DMS 273 (cell line): Measurements from ENCODE around the gene NLGN2.

Experiments
- DNase-seq: peaks from one replicate; lab custom pipeline; 2025; ENCODE audit not compliant: unreplicated experiment; lab: John Stamatoyannopoulos, UW

Gene NLGN2

GRCh38 chr17:7463372-7463846 lies 55.8 kb downstream of the NLGN2 start:
- no peak for DNase-seq

DNA sequence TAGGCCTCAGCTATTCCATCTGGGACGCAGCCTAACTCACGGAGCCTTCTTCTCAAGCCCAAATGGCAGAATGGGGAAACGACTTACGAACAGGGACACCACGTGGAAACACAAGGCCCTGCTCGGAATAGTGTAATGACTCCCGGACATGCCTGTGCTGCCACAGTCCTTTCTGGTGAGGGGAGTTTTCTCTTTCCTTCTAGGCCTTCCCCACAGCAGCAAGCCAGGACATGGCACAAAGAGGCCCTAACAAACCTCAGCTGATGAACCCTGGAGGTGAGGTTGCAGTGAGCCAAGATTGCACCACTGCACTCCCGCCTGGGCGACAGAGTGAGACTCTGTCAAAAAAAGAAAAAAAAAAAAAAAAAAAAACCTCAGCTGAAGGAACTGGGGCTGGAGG lies 56.4 kb downstream of the NLGN2 start:
- DNase-seq = no peak

DNA sequence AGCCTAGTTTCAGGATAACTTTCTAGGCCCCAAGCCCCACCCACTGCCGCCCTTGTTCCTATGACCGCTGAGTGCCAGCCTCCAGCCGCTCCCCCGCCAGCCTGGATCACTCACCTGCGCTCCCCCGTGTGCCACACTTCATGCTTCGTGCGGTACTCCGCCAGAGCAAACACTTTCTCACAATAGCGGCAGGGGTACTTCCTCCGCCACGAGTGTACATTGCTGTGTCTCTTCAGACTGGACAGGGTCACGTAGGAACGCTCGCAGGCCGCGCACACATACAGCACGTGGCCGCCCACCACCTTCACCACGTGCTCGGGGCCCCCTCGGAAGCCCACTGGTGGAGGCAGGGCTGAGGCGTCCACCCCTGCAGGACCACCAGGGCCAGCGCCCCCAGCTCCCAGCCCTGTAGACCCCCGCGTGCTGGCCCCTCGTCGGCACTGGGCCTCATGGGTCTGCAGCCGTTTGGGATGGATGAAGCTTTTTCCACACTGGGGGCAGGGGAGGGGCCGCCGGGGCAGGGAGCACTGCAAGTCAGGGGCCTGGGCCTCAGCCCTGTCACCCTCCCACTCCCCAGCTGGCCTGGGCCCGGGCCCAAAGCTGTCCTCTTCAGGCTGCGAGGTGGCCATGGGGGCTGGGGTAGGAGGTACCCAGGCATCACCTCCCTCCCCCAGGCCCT lies 58.1 kb downstream of the NLGN2 start:
- no peak for DNase-seq

- no peak for DNase-seq
Observed at GRCh38 chr17:7466318-7466638, 58.6 kb downstream of the NLGN2 start.

GRCh38 chr17:7466639-7467341 lies 59.1 kb downstream of the NLGN2 start:
- peak; percentile 35 for DNase-seq

DNA sequence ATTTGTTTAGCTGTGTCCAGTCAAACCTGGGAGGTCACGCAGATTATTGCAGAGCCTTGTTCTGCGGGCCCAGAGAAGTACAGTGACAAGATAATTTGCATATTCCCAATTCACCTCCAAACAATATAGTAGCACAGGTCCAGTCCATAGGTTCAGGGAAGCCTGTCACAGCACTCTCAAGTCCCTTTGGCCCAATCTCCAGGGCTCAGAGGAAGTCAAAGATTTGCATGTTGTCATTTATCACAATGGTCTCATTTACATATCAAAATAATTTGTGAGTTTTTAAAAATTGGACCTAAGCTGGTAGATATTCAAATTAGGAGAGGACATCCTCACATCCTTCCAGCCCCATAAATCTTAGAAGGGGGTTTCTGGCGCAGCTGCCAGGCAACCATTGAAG lies 59.9 kb downstream of the NLGN2 start:
- no peak for DNase-seq

- DNase-seq = no peak
Observed at GRCh38 chr17:7468290-7468689, 60.6 kb downstream of the NLGN2 start.

GRCh38 chr17:7468804-7469389 lies 61.3 kb downstream of the NLGN2 start:
- no peak for DNase-seq
